GM12801 (cell line): Measurements from ENCODE around the gene C17orf107.

ENCODE experiments used
- CTCF ChIP-seq: IDR thresholded peaks from one replicate; pipeline ENCODE4 v1.5.1; 2011; ENCODE audit warnings: control low read depth; ENCODE audit not compliant: insufficient read length; ENCODE audit errors: extremely low read depth

C17orf107 gene

GRCh38 chr17:4893721-4894560, 5.4 kb upstream of the C17orf107 start:
- TF ChIP-seq CTCF = no peak

GRCh38 chr17:4895121-4895520, 4.2 kb upstream of the C17orf107 start:
- no peak for TF ChIP-seq CTCF

GRCh38 chr17:4895657-4896331, 3.5 kb upstream of the C17orf107 start:
- TF ChIP-seq CTCF = no peak

GRCh38 chr17:4896332-4897197, 2.8 kb upstream of the C17orf107 start:
- no peak for TF ChIP-seq CTCF

- TF ChIP-seq CTCF = no peak
Observed at GRCh38 chr17:4897198-4897687, 2.1 kb upstream of the C17orf107 start.

- TF ChIP-seq CTCF = no peak
Observed at GRCh38 chr17:4897785-4898184, 1.6 kb upstream of the C17orf107 start.

- no peak for TF ChIP-seq CTCF
Observed at GRCh38 chr17:4898351-4898750, 985 bp upstream of the C17orf107 start.
